Stomach (tissue), 4 donors: Measurements from ENCODE around the gene SPOCD1.

Experiments used
- CTCF ChIP-seq, 7 experiments: fragments of 450-650 bp in 4 of 7; fragments of 200-600 bp in 3 of 7; sonication (generic) in 3 of 7; IDR thresholded peaks; one replicate each; pipeline ENCODE4 v1.5.1; 2016 to 2019; ENCODE audit warnings: antibody characterized with exemption in 7 of 7, control low read depth in 2 of 7, mild to moderate bottlenecking in 1 of 7
- EP300 ChIP-seq: sonication (generic); formaldehyde crosslinking; IDR thresholded peaks from one replicate; pipeline ENCODE4 v1.6.1; 2017; ENCODE audit warnings: antibody characterized with exemption
- POLR2A ChIP-seq, 4 donors: fragments of 450-650 bp; IDR thresholded peaks; one replicate each; pipeline ENCODE4 v1.6.1; 2016; ENCODE audit warnings: antibody characterized with exemption in 4 of 4, control low read depth in 2 of 4, mild to moderate bottlenecking in 1 of 4, moderate library complexity in 1 of 4

- TF ChIP-seq EP300 (no peak), POLR2A (IDR thresholded peaks at IDR 0.05) (no peak), CTCF (IDR thresholded peaks at IDR 0.05) (peak in 5 of 7 experiments; percentile 27 to 72 (median 63))
Measured at GRCh38 chr1:31762726-31763670, 52.8 kb downstream of the SPOCD1 start.
